Measurements from ENCODE around the gene PPEF1. TPM values are rescaled to one million over a fixed set of nuclear protein-coding genes. Genes with fewer than 3 reads are reported as not detected.

The PPEF1 gene
- total RNA-seq, 1 experiment from 2014 or later, result 1.2 TPM

- no peaks in the 10 kb centered on the region for H3K9me3 ChIP-seq (ENCODE audit: low read depth, low read length, poor library complexity, severe bottlenecking)
- CTCF ChIA-PET, result interaction anchor here (0.6 kb wide), 1 partner anchor 9 kb away, joined by 3 read pairs; no protein-coding TSS in a partner anchor
- TF ChIP-seq CTCF (conservative IDR thresholded peaks at IDR 0.05; ENCODE audit: low read depth, low read length) (no peak), EZH2 (IDR thresholded peaks at IDR 0.05; ENCODE audit: borderline replicate concordance, low read depth, low read length, poor library complexity, severe bottlenecking) (no peak)
- intact Hi-C loops (cut with micrococcal nuclease; ENCODE audit: unreplicated experiment), result no loop called here
- no peaks in the 10 kb centered on the region for H3K4me1 ChIP-seq (ENCODE audit: insufficient read depth, low read length, poor library complexity, severe bottlenecking)
- peak; percentile 19 for DNase-seq (ENCODE audit: low spot score)
- H3K27me3 ChIP-seq (replicated peaks; ENCODE audit: insufficient read depth, low read depth, low read length, poor library complexity), result no peaks in the 10 kb centered on the region
- H3K36me3 ChIP-seq (ENCODE audit: insufficient read depth, low read length, poor library complexity, severe bottlenecking), result no peaks in the 10 kb centered on the region
- no peak overlapping the region for H3K27ac ChIP-seq (ENCODE audit: low read depth, low read length, poor library complexity, severe bottlenecking)
- H3K4me3 ChIP-seq (ENCODE audit: low read depth, low read length, poor library complexity, severe bottlenecking), result no peak overlapping the region
- POLR2A ChIA-PET (ENCODE audit: low non-redundant PET), result no interaction called here
- no TSS peak for BruUV-seq (replicated peaks)
These were observed 4.9 kb upstream of the PPEF1 start for GRCh38 chrX:18702362-18703195.

- Histone ChIP-seq H3K27ac (ENCODE audit: low read depth, low read length, poor library complexity, severe bottlenecking) (no peak overlapping the region), H3K4me1 (ENCODE audit: insufficient read depth, low read length, poor library complexity, severe bottlenecking) (no peaks in the 10 kb centered on the region), H3K27me3 (replicated peaks; ENCODE audit: insufficient read depth, low read depth, low read length, poor library complexity) (no peaks in the 10 kb centered on the region), H3K36me3 (ENCODE audit: insufficient read depth, low read length, poor library complexity, severe bottlenecking) (no peaks in the 10 kb centered on the region), H3K9me3 (ENCODE audit: low read depth, low read length, poor library complexity, severe bottlenecking) (no peaks in the 10 kb centered on the region), H3K4me3 (ENCODE audit: low read depth, low read length, poor library complexity, severe bottlenecking) (no peak overlapping the region)
- intact Hi-C loops (cut with micrococcal nuclease; ENCODE audit: unreplicated experiment), result no loop called here
- TF ChIP-seq CTCF (conservative IDR thresholded peaks at IDR 0.05; ENCODE audit: low read depth, low read length) (no peak), EZH2 (IDR thresholded peaks at IDR 0.05; ENCODE audit: borderline replicate concordance, low read depth, low read length, poor library complexity, severe bottlenecking) (no peak)
- ChIA-PET CTCF (no interaction called here), POLR2A (ENCODE audit: low non-redundant PET) (no interaction called here)
- BruUV-seq (replicated peaks), result no TSS peak
- no peak for DNase-seq (ENCODE audit: low spot score)
These were observed 2.4 kb downstream of the PPEF1 start for GRCh38 chrX:18709833-18710232.

- CTCF ChIA-PET, result no interaction called here
- Histone ChIP-seq H3K9me3 (ENCODE audit: low read depth, low read length, poor library complexity, severe bottlenecking) (no peaks in the 10 kb centered on the region), H3K27ac (ENCODE audit: low read depth, low read length, poor library complexity, severe bottlenecking) (no peak overlapping the region), H3K4me1 (ENCODE audit: insufficient read depth, low read length, poor library complexity, severe bottlenecking) (no peaks in the 10 kb centered on the region), H3K4me3 (ENCODE audit: low read depth, low read length, poor library complexity, severe bottlenecking) (no peak overlapping the region), H3K36me3 (ENCODE audit: insufficient read depth, low read length, poor library complexity, severe bottlenecking) (no peaks in the 10 kb centered on the region), H3K27me3 (replicated peaks; ENCODE audit: insufficient read depth, low read depth, low read length, poor library complexity) (no peaks in the 10 kb centered on the region)
- no peak for TF ChIP-seq EZH2 (IDR thresholded peaks at IDR 0.05; ENCODE audit: borderline replicate concordance, low read depth, low read length, poor library complexity, severe bottlenecking)
- no peak for TF ChIP-seq CTCF (conservative IDR thresholded peaks at IDR 0.05; ENCODE audit: low read depth, low read length)
- POLR2A ChIA-PET (ENCODE audit: low non-redundant PET), result no interaction called here
- intact Hi-C loops (cut with micrococcal nuclease; ENCODE audit: unreplicated experiment), result no loop called here
- no TSS peak for BruUV-seq (replicated peaks)
- DNase-seq (ENCODE audit: low spot score), result no peak
These were observed 7.5 kb downstream of the PPEF1 start for GRCh38 chrX:18714910-18715309.
